ENCODE results near the gene CACNG4. TPM values are rescaled to one million over a fixed set of nuclear protein-coding genes. Genes with fewer than 3 reads are reported as not detected.
A peak's percentile ranks its signal among the peaks of the same experiment; 100 is the strongest.

CACNG4 gene
- polyA plus RNA-seq, 3 donors = 3.1 to 4.6 (median 3.5) TPM

DNA sequence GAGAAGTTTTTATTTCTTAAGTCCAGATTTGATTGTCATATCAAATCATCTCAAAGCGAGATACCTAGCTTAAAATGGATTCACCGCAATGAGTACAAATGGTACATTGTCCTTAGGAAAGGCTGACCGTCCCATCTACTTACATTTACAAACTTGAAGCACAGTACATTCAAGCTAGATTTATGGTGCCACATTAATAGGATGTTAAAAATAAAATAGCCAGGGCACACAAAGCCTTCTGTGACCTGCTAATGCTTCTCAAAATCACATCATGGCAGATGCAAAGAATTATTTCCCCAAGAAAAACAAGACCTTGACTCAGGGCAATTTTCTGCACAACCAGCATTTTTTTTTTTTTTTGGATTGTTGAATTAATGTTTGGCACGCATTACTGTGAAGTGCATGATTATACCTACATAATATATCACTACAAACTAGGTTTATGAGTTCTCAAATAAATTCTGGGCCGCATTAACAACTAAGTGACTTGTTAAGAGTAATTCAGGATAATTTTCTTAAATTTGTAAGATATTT lies 105.2 kb downstream of the CACNG4 start:
- no peak for DNase-seq (ENCODE audit: extremely low read depth in 1 of 11, low read depth in 9 of 11, low spot score in 4 of 11)

DNA sequence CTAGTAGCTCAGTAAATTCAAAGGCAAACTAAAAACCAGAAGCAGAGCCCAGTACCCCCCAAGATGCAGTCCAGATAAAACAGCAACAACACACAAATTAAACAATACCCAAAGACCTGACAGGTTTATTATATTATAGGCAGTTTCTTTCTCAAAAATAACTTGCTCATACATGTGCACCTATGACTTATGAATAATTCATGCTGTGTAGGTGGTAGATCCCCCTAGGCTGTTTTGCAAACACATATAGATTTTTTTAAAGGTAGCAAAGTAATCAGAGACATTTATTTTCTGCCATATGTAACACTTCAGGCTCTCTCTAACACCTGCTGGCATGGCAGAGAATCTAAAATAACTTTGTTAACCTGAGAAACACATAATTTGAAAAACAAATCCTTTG lies 107.1 kb downstream of the CACNG4 start:
- no peak for DNase-seq (ENCODE audit: extremely low read depth in 1 of 11, low read depth in 9 of 11, low spot score in 4 of 11)

- no peak for DNase-seq (ENCODE audit: extremely low read depth in 1 of 11, low read depth in 9 of 11, low spot score in 4 of 11)
Measured at GRCh38 chr17:67072885-67073284, 108.4 kb downstream of the CACNG4 start.

- DNase-seq (ENCODE audit: extremely low read depth in 1 of 11, low read depth in 9 of 11, low spot score in 4 of 11) = no peak
Measured at GRCh38 chr17:67074781-67075180, 110.3 kb downstream of the CACNG4 start.

- DNase-seq (ENCODE audit: extremely low read depth in 1 of 11, low read depth in 9 of 11, low spot score in 4 of 11) = peak in 8 of 11 donors; percentile 22 to 66 (median 46)
Measured at GRCh38 chr17:67076290-67076689, 111.8 kb downstream of the CACNG4 start.

DNA sequence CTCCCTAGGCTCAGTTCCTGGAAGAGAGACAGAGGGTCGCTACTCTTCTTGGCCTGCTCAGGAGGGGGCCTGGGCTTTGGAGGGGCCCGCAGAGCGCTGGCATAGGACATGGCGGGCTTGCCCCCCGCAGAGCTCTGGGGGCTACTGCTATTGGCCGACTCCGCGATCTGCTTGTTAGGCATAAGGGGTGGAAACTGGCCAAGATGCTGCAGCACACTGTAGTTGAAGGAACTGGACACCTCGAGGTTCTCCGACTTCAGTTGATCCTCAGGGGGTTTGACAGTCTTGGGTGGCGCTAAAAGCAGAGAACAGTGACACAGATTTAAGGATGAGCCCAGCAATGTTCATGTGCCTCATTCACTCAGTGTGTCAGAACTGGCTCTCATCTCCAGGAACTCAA lies 113.8 kb downstream of the CACNG4 start:
- DNase-seq (ENCODE audit: extremely low read depth in 1 of 11, low read depth in 9 of 11, low spot score in 4 of 11) = no peak

DNA sequence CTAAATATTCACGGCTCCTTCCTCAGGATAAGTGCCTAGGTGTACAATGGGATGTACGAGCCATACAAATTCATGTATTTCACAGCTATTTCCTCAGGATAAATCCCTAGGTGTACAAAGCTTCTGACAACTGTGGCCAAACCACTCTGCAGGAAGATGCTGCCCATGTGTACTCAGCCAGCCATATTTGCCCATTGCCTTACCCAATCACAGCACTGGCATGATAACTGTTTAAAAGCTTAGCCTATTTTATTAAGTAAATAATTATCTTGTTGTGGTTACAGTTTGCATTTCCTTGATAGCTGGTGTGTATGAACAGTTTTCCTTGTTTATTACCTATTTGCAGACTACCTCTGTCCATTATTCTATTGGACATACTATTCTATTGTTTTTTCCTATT lies 115.0 kb downstream of the CACNG4 start:
- no peak for DNase-seq (ENCODE audit: extremely low read depth in 1 of 11, low read depth in 9 of 11, low spot score in 4 of 11)

DNA sequence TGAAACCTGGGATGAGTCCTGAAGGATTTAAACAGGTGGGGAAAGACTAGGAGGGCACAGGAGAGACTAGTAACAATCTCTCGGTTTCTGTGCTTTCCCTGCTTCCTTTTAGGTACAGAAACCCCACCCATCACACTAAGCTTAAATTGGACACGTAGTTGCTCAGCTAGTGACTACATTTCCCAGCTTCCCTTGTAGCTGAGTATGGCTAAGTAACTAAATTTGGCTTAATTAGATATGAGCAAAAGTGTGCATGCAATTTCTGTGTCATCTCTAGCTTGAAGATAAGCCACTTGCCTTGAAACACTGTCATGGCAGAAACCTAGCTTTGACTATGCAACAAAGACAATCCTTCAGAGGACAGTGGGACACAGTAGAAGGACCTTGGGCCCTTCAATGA lies 116.3 kb downstream of the CACNG4 start:
- no peak for DNase-seq (ENCODE audit: extremely low read depth in 1 of 11, low read depth in 9 of 11, low spot score in 4 of 11)

DNA sequence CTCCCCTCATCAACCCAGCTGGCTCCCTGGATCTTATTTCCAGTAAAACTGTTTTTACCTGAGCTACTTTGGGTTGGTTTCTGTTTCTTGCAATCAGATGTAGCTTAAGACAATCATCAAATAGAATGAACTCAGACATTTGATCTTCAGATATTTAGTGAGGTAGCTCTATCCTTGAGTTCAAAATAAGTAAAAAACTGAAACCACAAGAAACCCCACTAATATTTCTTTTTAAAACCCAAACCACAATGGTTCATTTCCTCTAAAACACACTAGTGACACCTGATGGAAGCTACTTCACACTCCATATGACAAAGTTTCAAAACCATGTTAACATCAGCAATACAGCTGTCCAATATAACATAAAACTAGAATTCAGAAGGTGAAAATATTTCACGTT lies 117.6 kb downstream of the CACNG4 start:
- DNase-seq (ENCODE audit: extremely low read depth in 1 of 11, low read depth in 9 of 11, low spot score in 4 of 11) = no peak

Other genes with a start within 250 kb of the CACNG4 start
- gene CACNG5, start 129.6 kb upstream of the CACNG4 start, polyA plus RNA-seq (ENCODE audit: insufficient read length in 3 of 3) = 1 to 10 TPM; 2.5 to 3.1 (median 2.9) TPM
- not detected for gene CACNG1, start 79.8 kb downstream of the CACNG4 start, polyA plus RNA-seq (ENCODE audit: insufficient read length in 3 of 3)

Measured in renal cortex interstitium (tissue), 11 donors.